SH-SY5Y (cell line): Measurements from ENCODE around the gene DPH1.

Experiments used
- GATA2 ChIP-seq: IDR thresholded peaks from 2 replicates; pipeline ENCODE4 v1.6.1; 2011; ENCODE audit warnings: mild to moderate bottlenecking, low read depth, low read length
- GATA3 ChIP-seq: IDR thresholded peaks from 2 replicates; pipeline ENCODE4 v1.6.1; 2011; ENCODE audit warnings: low read depth, mild to moderate bottlenecking, low read length, moderate library complexity

The DPH1 gene

DNA sequence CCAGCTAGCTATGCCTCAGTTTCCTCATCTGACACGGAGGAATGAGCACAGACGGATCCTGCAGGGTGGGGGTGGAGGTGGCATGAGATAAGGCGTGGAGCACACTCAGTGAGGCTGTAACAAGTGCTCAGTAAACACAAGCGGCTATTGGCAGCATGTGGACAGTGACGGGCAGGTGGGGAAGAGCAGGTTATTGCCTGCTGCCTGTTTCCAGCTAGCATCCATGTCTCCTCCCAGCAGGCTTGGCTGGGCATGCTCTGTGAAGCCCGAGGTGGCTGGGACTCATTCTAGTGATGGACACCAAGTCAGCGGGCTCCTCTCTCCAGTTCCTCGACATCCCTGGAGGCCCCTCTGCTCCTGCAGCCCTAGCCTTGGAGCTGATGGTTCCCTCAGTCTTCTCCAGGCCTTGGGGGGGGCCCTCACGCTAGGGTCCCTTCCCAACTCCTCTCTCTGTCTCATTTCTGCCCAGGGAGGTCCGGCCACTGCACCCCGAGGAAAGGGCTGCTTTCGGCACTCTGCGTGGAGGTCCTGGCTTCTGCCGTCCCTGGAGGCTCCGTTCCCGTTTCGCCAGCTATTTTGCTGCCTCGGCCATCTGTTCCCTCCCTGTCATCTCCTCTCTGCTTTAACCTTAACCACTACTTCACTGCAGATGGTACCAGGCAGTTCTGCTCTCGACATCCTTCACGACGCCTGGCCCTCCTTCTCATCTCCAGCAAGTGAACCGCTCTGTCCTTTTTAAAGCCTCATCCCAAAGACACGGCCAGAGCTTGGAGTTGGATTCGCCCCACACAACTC lies 11.0 kb upstream of the DPH1 start:
- TF ChIP-seq GATA3: no peak

DNA sequence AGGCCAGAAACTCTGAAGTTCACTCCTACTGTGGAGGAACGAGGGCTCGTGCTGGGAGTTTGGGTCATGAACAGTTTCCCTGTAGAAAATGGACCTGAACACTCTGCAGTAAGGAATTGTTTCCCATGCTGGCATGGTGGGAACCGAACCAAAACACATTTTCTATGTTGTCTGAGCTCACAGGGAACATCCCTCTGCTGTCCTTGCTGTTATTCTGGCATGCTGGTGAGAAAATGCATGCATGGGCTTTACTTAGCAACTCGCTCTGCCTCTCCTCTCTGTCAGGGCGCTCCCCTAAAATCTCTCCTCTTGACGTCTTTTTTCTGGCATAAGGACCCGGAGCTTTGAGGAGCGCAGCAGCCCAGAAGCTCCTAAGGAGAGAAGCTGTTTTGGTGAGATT lies 10.2 kb upstream of the DPH1 start:
- TF ChIP-seq GATA3 (no peak), GATA2 (no peak)

DNA sequence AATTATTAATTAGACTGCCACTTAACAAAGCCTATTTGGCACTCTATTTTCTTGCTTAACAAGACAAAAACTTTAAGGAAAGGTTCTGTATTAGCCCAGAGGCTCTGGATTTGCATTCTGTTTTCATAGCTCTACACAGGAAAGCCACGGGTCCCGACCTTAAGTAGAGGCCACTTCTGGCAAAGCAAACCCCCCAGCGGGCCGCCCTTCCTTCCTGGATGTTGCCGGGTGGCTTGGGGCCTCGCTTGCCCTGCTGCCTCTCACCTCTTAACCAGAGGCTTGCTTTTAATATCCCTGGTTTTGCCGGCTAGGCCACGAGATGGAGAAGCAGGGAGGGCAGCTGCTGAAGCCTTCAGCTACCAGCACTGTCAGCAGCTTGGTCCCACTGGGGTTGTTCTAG lies 9.2 kb upstream of the DPH1 start:
- no peak for TF ChIP-seq GATA3
- TF ChIP-seq GATA2: no peak

DNA sequence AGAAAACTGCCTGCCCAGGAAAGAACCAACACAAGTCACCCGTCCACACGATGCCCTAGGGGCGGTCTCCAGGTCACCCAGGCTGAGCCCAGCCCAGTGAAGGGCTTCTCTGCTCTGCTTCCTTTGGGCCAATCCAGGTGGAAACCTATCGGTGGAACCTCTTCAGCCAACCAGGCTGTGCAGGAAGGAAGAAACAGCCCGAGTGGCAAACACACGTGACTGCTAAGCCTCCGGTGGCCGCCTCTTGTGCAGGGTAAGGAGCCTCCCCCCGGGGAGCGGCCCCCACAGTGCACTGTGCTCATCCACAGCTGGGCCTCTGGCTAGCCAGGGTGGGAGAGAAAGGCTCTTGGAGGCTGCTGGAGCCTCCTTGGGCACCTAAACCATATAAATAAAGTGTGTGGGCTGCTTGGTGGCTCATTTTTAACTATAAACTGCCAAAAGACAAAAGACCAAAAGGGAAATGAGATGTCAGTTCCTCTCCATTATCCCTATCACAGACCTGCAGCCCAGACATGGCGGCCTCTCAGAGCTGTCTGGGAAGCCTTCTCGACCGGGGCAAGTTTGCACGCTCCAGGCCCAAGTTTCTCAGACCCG lies 7.2 kb upstream of the DPH1 start:
- TF ChIP-seq GATA2: no peak
- TF ChIP-seq GATA3: no peak

DNA sequence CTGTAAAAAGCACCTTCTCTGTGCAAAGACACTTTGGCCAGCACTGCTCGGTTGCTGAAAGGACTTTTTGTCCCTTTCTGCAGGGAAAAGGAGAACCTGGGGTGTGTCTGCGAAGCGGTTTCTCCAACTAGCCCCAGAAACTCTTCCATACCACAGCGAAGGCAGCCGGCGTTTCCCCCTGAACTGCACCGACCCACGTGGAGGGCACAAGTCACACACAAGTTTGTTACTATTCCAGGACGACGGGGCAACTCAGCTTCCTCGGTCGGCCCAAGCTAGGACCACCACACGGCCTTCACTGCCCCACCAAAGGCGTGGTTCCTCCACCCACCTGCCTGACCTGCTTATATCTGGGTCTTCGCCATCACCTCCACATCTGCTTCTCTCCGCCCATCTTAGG lies 6.7 kb upstream of the DPH1 start:
- TF ChIP-seq GATA2 (no peak), GATA3 (no peak)

DNA sequence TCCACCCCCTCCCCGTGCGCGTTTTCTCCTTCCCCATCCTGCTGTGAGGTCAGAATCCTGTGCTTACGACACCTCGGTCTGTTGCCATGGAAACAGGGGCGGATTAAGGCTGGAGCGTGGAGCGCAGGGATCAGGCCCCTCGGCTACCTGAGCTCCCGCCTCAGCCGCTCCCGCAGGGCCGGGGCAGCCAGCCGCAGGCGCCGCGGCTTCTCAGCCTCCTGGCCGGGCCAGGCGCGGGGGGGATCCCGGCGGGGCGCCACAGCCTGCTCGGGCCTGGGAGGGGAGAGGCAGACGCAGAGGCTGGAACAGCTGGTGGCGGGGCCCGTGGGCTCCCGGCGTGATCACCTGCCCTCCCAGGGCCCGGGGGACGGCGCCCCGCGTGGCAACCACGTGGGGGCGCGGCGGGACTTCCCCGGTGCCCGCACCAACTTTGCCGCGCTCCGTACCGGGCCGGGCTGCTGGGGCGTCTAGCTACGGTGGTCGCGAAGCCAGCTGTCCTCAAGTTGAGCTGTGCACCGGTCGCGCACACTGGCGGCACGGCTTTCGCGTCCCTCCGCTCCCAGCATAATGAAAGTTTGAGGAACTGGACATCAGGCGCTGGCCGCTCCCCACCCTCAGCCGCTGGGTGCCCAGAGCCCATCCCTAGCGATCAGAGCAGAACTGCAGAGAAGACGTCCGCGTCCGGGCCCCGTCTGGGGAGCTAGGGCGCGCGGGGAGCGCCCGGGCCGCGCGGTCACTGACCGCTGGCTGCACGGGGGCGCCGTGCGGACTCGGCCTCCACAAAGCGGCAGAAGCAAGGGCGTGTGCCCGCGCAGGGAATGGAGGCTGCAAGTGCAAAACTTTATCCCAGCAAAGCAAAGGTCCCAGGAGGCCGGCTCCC lies 6.0 kb upstream of the DPH1 start:
- TF ChIP-seq GATA3 (no peak), GATA2 (no peak)

DNA sequence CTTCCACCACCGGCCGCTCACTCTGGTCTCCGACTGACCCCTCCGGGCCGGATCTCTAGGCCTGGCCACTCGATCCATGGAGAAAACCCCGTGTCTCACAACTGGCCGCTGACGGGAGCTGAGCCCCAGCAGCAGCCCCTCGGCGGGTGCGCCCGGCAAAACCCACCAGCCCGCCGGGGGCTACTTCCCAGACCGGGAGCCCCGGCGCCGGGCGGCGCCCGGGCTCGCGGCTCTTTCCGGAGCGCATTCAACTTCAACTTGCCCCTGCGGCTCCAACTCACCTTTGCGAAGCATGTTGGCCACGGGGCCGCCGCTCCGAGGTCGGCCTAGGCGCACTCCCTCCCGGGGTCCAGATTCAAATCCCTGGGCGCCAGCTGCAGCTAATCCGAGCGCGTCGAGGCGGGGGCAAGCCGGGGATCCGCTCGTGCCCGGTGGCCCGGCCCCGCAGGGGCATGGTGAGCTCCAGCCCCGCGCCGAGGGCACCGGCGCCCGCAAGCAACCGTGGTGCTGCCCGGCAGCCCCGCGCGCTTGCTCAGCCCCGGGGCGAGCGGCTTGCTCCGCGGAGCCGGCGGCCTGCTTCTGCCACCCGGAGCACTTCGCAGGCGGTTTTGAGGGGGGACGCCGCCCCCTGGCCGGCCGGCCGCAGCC lies 5.3 kb upstream of the DPH1 start:
- TF ChIP-seq GATA3 (no peak), GATA2 (no peak)

DNA sequence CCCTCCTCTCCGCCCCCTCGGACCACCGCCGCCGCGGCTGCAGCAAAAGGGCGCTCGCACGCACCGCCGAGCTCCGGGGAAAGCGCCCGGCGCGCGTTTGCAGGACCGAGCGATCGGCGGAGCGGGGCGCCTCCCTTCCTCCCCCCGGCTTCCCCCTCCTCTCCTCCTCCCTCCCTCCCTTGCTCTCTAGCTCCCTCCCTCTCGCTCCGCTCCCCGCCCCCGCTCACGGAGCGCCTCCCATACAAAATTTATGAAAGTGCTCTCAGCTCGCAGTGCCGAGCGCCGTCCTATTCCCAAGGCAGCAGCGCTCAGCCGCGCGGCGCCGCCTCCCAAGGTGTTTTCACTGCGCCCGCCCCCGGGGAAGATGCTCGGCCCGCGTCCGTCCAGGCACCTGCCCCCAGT lies 4.7 kb upstream of the DPH1 start, which contains the start of gene RTN4RL1:
TSS of gene RTN4RL1 (minus strand) at position 115 of the 402 bp plus-strand sequence. CDS start 469 bp downstream, outside the sequence.
- no peak for TF ChIP-seq GATA2
- TF ChIP-seq GATA3: no peak

DNA sequence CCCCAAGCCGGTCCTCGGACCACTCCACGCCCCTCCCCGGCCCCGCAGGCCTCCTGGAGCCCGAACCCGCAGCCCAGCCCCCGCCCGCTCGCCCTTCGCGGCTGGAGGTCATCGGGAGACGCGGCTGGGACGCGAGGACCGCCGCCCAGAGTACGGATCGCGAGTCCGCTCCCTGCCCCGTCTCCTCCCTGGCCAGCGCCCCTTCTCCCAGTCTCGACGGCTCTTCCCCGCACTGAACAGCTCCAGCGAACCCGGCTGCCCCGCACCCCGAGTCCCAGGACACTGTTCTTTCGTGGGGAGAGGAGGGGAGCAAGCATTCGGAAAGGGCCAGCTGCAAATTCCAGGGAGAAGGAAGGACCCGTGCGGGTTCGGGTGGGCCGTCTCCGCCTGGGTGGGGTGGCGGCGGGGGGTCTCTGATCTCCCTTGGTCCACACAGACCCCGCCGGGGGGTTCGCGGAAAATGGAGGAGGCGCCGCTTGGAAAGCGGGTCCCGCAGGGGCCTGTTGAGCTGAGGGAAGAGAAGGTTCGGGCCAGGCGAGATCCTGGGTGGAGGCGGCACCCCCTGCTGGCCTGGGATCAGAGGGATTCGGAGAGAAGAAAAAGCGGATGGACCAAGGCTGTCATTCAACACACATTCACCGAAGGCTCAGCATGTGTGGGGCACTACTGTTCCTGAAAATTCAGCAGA lies 4.2 kb upstream of the DPH1 start:
- TF ChIP-seq GATA2: no peak

DNA sequence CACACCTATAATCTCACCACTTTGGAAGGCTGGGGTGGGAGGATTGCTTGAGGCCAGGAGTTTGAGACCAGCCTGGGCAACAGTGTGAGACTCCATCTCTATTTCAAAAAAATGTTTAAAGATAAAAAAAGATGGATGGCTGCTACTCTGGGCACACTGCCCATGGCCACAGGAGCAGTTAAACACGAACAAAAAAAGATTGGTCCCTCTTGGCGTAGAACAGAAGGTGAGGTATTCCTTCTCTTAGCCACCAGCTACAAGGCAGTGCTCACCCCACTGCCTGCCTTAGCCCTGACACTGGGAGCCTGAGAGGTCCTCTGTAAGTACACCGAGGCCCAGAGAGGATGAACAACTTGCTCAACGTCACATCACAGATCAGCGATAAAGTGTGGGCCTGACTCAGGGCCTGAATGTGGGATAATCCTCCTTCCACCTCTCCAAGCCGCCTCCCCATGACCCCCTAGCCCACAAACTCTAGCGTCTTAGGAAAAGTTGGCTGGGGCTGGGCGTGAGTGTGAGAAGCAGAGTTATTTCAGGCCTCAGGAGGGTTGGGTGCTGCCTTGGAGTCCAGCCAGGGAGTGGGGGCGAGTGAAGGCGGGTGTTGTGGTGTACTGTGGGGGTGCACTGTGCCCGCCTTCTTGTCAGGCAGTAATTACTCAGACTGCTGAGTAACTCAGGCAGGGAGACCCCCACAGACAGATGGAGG lies 2.3 kb upstream of the DPH1 start:
- no peak for TF ChIP-seq GATA2
- no peak for TF ChIP-seq GATA3

DNA sequence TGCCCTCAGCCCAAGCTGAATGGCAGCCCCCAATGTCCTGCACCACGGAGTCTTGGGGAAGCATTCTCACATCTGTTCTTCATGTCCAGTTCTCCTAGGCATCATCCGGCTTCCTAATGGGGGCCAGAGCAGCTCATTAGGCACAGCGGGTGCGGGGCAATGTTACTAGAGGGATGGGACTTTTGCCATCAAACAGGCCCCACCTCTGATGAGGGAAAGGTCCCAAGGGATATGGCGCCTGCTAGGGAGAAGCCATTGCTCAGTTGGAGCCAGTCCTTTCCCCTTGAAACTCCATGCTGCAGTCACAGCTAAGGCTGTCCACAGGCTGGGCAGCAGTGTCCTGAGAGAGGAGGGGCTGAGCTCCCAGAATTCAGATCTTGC lies 1.7 kb upstream of the DPH1 start:
- TF ChIP-seq GATA3 (no peak), GATA2 (no peak)

DNA sequence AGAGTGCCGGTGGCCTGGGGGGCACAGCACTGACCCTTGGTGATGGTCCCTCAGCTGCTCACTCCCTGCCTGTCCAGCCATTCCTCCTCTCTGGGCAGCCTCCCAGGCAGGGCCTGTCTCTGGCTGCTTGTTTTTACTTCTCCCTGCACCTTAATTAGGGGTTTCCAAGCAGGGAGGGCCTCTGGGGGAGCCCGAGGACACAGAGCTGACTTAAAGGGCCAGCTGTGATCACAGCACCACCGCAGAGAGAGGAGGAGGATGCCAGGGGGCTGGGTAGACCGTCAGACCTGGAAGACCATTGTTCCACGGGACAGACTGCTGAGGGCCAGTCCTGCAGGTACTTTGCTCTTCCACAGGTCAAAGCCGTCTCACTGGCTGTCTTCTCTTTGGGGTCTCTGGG lies 1.2 kb upstream of the DPH1 start:
- TF ChIP-seq GATA2 (no peak), GATA3 (no peak)

DNA sequence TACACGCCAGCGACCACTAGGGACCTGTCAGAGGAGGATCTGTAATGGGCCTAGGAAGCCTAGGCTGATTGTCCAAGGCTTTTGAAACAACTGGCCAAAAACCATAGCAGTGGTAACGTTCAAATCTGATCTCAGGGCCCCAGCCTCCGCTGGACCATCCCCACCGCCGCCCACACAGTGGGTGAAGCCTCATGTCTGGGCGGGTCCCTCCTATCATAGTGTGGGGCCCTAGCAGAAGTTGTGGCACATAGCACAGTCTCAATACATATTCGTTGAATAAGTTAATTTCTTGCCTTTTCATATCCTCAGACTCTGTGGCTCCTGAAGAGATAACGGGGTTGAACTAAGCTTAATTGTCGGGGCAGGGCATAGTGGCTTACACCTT lies 818 bp downstream of the DPH1 start:
- TF ChIP-seq GATA2 (no peak), GATA3 (no peak)

DNA sequence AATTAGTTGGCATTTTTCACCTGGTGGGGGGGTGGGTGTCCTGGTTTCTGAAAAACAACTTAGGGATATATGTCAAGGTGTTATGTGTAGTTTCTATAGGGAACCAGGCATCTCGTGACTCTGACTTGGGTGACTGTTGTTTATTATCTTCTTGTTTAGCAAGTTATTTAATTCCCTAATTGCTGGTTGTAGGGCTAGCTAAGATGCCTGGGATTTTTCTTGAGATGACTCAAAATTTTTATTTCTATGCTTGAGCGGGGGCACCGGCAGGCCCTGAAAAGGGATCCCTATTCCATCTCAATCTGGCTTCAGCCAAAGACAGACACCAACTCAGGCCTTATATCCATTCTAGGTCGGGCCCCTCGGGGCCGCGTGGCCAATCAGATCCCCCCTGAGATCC lies 3.2 kb downstream of the DPH1 start:
- no peak for TF ChIP-seq GATA2
- TF ChIP-seq GATA3: no peak
